GM12878 (cell line): ENCODE data around the gene SOS1. TPM values are rescaled to one million over a fixed set of nuclear protein-coding genes. Genes with fewer than 3 reads are reported as not detected.

Source experiments
- ATAC-seq: fragments of 200-7000 bp; cut with Tn5 transposase; 3 replicates; pipeline ENCODE4 v1.9.1; 2020; ENCODE audit warnings: mild to moderate bottlenecking, moderate library complexity
- BruUV-seq: library from RNA; stranded (reverse); fragments of 400-500 nt; replicated peaks from 2 replicates; lab custom pipeline; 2021; lab: Mats Ljungman, UMichigan
- CTCF ChIA-PET: fragments of 300-600 bp; sonication (Branson Sonifier 250); formaldehyde crosslinking; extraction: SDS; loops from one replicate; lab custom pipeline; 2021; ENCODE audit warnings: inconsistent platforms; lab: Yijun Ruan, JAX
- POLR2A ChIA-PET: fragments of 350-600 bp; formaldehyde crosslinking; extraction: SDS; loops from one replicate; lab custom pipeline; 2021; ENCODE audit warnings: inconsistent platforms; lab: Charles Lee
- RAD21 ChIA-PET: fragments of 300-600 bp; sonication (Branson Sonifier 250); formaldehyde crosslinking; loops from one replicate; lab custom pipeline; 2023; ENCODE audit warnings: antibody characterized with exemption; ENCODE audit not compliant: unreplicated experiment; lab: Charles Lee
- SMC1A ChIA-PET: fragments of 300-600 bp; sonication (Branson Sonifier 250); formaldehyde crosslinking; loops from one replicate; lab custom pipeline; 2023; ENCODE audit not compliant: unreplicated experiment, uncharacterized antibody; lab: Charles Lee
- DNase-seq: peaks from one replicate; pipeline ENCODE4 v3.0.0-alpha.2; 2011; ENCODE audit warnings: low read depth, low spot score
- FAIRE-seq: peaks from 3 replicates; lab custom pipeline; 2011; peaks lifted over from hg19 to GRCh38; lab: Jason Lieb, UNC
- H2AFZ ChIP-seq: 2 replicates; pipeline ENCODE4 v1.6.0; 2011; ENCODE audit warnings: low read depth, low read length, control low read depth; ENCODE audit not compliant: control insufficient read depth
- H3K27ac ChIP-seq: 2 replicates; pipeline ENCODE4 v1.5.1; 2011; ENCODE audit warnings: control low read depth; ENCODE audit not compliant: control insufficient read depth, insufficient read depth
- H3K27me3 ChIP-seq, 2 experiments: replicated peaks in 1 of 2; 2 replicates each; pipeline versions ENCODE4 v1.6.0 to v1.6.1; 2011; ENCODE audit warnings: low read length in 1 of 2; ENCODE audit not compliant: control insufficient read depth in 2 of 2, insufficient read depth in 2 of 2
- H3K36me3 ChIP-seq, 2 experiments: 2 replicates each; pipeline ENCODE4 v1.5.1; 2011; ENCODE audit warnings: low read length in 1 of 2; ENCODE audit not compliant: control insufficient read depth in 2 of 2, insufficient read depth in 2 of 2
- H3K4me1 ChIP-seq: 2 replicates; pipeline ENCODE4 v1.6.1; 2011; ENCODE audit warnings: mild to moderate bottlenecking, low read length, moderate library complexity, mixed read lengths; ENCODE audit not compliant: control insufficient read depth, insufficient read depth
- H3K4me2 ChIP-seq: 2 replicates; pipeline ENCODE4 v1.6.0; 2011; ENCODE audit warnings: control low read depth; ENCODE audit not compliant: control insufficient read depth, insufficient read depth
- H3K4me3 ChIP-seq: fragments of 200-600 bp; sonication (generic); 2 replicates; pipeline ENCODE4 v1.5.1; 2016
- H3K79me2 ChIP-seq: 2 replicates; pipeline ENCODE4 v1.6.0; 2011; ENCODE audit warnings: low read length; ENCODE audit not compliant: control insufficient read depth, insufficient read depth
- H3K9ac ChIP-seq: 2 replicates; pipeline ENCODE4 v1.8.0; 2011; ENCODE audit warnings: low read length, control low read depth, mixed read lengths; ENCODE audit not compliant: control insufficient read depth, insufficient read depth
- H3K9me3 ChIP-seq: replicated peaks from 3 replicates; pipeline ENCODE4 v1.5.1; 2011; ENCODE audit warnings: mild to moderate bottlenecking, low read length; ENCODE audit not compliant: control insufficient read depth, insufficient read depth
- H4K20me1 ChIP-seq: 2 replicates; pipeline ENCODE4 v1.6.0; 2011; ENCODE audit not compliant: control insufficient read depth, insufficient read depth
- BCL11A ChIP-seq: IDR thresholded peaks from 2 replicates; pipeline ENCODE4 v1.6.1; 2011; ENCODE audit warnings: low read depth, low read length
- GABPA ChIP-seq: IDR thresholded peaks from 2 replicates; pipeline ENCODE4 v1.6.1; 2014; ENCODE audit warnings: antibody characterized with exemption, low read depth, mild to moderate bottlenecking, inconsistent platforms
- IRF4 ChIP-seq: IDR thresholded peaks from 2 replicates; pipeline ENCODE4 v1.6.1; 2011; ENCODE audit warnings: low read depth, low read length
- MYC ChIP-seq: IDR thresholded peaks from 2 replicates; pipeline ENCODE4 v1.6.1; 2011; ENCODE audit warnings: mild to moderate bottlenecking, low read length, moderate library complexity, inconsistent platforms; ENCODE audit not compliant: insufficient read depth, insufficient replicate concordance, insufficient read length, severe bottlenecking
- PAX8 ChIP-seq: fragments of 450-650 bp; IDR thresholded peaks from 2 replicates; pipeline ENCODE4 v1.6.1; 2017; ENCODE audit warnings: mild to moderate bottlenecking, moderate library complexity
- SMAD5 ChIP-seq: IDR thresholded peaks from 2 replicates; pipeline ENCODE4 v1.6.1; 2016; ENCODE audit warnings: antibody characterized with exemption, low read depth
- SMARCA5 ChIP-seq: fragments of 450-650 bp; IDR thresholded peaks from 2 replicates; pipeline ENCODE4 v1.6.1; 2017; ENCODE audit warnings: mild to moderate bottlenecking
- STAT3 ChIP-seq: IDR thresholded peaks from 2 replicates; pipeline ENCODE4 v1.6.1; 2011; ENCODE audit warnings: low read depth, low read length, improper control_type of control experiment
- SUPT20H ChIP-seq: IDR thresholded peaks from 2 replicates; pipeline ENCODE4 v1.6.1; 2011; ENCODE audit warnings: low read depth, mild to moderate bottlenecking, low read length, moderate library complexity, borderline replicate concordance; ENCODE audit not compliant: control insufficient read depth
- SUZ12 ChIP-seq: fragments of 200-600 bp; sonication (generic); IDR thresholded peaks from one replicate; pipeline ENCODE4 v1.6.1; 2018; ENCODE audit warnings: antibody characterized with exemption, mild to moderate bottlenecking; ENCODE audit not compliant: unreplicated experiment
- WRNIP1 ChIP-seq: IDR thresholded peaks from 2 replicates; pipeline ENCODE4 v1.6.1; 2011; ENCODE audit warnings: low read depth, low read length, improper control_type of control experiment, borderline replicate concordance
- ZBED1 ChIP-seq: IDR thresholded peaks from 2 replicates; pipeline ENCODE4 v1.6.1; 2016; ENCODE audit warnings: borderline replicate concordance
- ZBTB11 ChIP-seq: fragments of 450-650 bp; formaldehyde crosslinking; IDR thresholded peaks from 2 replicates; pipeline ENCODE4 v1.5.0; 2022; ENCODE audit warnings: mild to moderate bottlenecking, missing genetic modification characterization
- WGBS: methylation state at CpG from one replicate; pipeline ENCODE4 v1.1.6; 2016; ENCODE audit warnings: low lambda C conversion rate; ENCODE audit not compliant: insufficient replicate concordance, insufficient coverage; ENCODE audit errors: missing lambda C conversion rate; 5-methylcytosine and 5-hydroxymethylcytosine counted together
- in situ Hi-C: fragments of 300-500 bp; cut with MboI; formaldehyde crosslinking; loops from 9 replicates; pipeline ENCODE4 v1.14.3; 2018; ENCODE audit warnings: mixed read lengths
- intact Hi-C: fragments of 100-400 bp; cut with micrococcal nuclease; formaldehyde crosslinking; loops from one replicate; pipeline ENCODE4 v1.14.2; 2022; ENCODE audit not compliant: unreplicated experiment
- polyA plus RNA-seq, 11 experiments: library from polyadenylated mRNA; depleted of rRNA in 4 of 11; unstranded in 6 of 11; stranded (reverse) in 5 of 11; fragments of >200 nt; fragmentation: Nextera tagmentation in 4 of 11; fragmentation: Illumina TruSeq in 1 of 11; extraction: Ambion mirVana in 4 of 11; extraction: Trizol in 1 of 11; gene quantifications; 1 replicate in 1 of 11; 2 replicates in 10 of 11; pipeline versions ENCODE4 v1.2.1 to v1.2.3, GENCODE V29; 2011 to 2016; ENCODE audit warnings: inconsistent platforms in 2 of 11, missing spikeins in 2 of 11, low read depth in 1 of 11
- total RNA-seq, 4 experiments: library from RNA; depleted of rRNA in 3 of 4; stranded (reverse); fragments of >200 nt in 3 of 4; fragmentation: Illumina TruSeq in 1 of 4; extraction: Trizol in 1 of 4; gene quantifications; 2 replicates each; pipeline versions ENCODE4 v1.2.1 to v1.2.3, GENCODE V29; 2013 to 2021
- TF ChIP-seq, protein P1 (sequence below): fragments of 450-650 bp; IDR thresholded peaks from 2 replicates; pipeline ENCODE4 v1.6.1; 2017; ENCODE audit warnings: borderline replicate concordance
- TF ChIP-seq, protein P2 (sequence below): fragments of 450-650 bp; IDR thresholded peaks from 2 replicates; pipeline ENCODE4 v1.6.1; 2017; ENCODE audit warnings: antibody characterized with exemption, mild to moderate bottlenecking, moderate library complexity

Gene SOS1
- total and polyA plus RNA-seq, 10 of the 15 experiments (the other 5 are each of a cell fraction or from before 2014, with no cell fraction given) = 2.1 to 24.1 (median 8.5) TPM

DNA sequence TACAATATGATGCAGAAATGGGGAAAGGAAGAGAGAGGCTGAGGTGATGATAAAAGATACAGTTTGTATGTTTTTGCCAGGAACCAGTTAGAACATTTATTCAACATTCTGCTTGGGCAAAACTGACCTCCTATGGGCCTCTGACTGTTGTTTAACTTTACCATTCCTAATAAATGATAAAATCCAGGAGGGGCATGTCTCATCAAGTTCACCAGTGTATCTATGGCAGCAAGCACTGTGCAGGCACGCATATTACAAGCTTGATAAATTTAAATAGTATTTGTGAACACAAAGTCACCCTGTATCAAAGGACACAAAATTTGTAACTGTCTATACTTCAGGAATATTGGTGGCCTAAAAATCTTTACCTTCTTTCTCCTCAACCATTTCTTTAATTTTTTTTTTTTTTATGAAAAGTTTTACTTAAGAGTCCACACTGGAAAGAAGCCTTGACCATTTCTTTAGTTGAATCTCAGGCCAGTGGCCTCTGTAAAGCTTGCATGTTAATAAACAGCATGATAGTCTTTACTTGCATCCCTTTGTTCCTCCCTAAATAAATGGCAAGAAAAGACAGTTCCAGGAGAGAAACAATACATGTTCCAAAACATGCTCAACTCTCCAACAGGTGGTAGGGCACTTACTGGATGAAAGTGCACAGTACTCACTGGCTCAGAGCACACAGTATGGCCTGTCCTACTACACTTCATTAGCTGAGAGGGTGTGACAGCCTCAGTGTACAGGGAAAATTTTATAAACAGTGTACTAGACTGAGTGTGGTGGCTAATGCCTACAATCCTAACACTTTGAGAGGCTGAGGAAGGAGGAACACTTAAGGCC, 52.3 kb downstream of the SOS1 start:
- POLR2A ChIA-PET = no interaction called here
- Histone ChIP-seq H3K27me3 (no peaks in the 10 kb centered on the region), H3K4me1 (no peaks in the 10 kb centered on the region), H2AFZ (no peak overlapping the region), H4K20me1 (no peaks in the 10 kb centered on the region; the same call in 1 of the 2 replicates), H3K4me3 (no peak overlapping the region), H3K4me2 (no peak overlapping the region), H3K27ac (no peak overlapping the region), H3K9ac (no peak overlapping the region), H3K9me3 (no peaks in the 10 kb centered on the region), H3K36me3 (peaks cover 0 to 2% of the 10 kb centered on the region in 2 experiments; a peak in 2 of 4 replicates), H3K79me2 (no peaks in the 10 kb centered on the region; the same call in 1 of the 2 replicates)
- RAD21 ChIA-PET = interaction anchor here (1.2 to 2.2 kb wide), 5 partner anchors 10 to 161 kb away, joined by 3 to 6 read pairs (median 5); no protein-coding TSS in a partner anchor
- FAIRE-seq = no peak
- DNase-seq = no peak
- in situ Hi-C loops = loop anchor here (25.0 kb wide), 1 partner anchor 669 kb away; no protein-coding TSS in a partner anchor
- intact Hi-C loops = loop anchor here (5.0 kb wide), 1 partner anchor 664 kb away; no protein-coding TSS in a partner anchor
- BruUV-seq = no TSS peak
- CTCF ChIA-PET = interaction anchor here (1.0 to 2.5 kb wide), 4 partner anchors 10 to 161 kb away, joined by 3 to 13 read pairs (median 5); no protein-coding TSS in a partner anchor
- 95% methylated on average over 1 of the region's 1 CpG for WGBS
- ATAC-seq = no peak
- SMC1A ChIA-PET = interaction anchor here (0.7 to 1.1 kb wide), 3 partner anchors 28 to 161 kb away, joined by 3 to 5 read pairs (median 3); no protein-coding TSS in a partner anchor
- TF ChIP-seq SMAD5 = no peak
- TF ChIP-seq BCL11A = no peak
- TF ChIP-seq SUZ12 = no peak
- no peak for TF ChIP-seq SUPT20H
- no peak for TF ChIP-seq SMARCA5
- TF ChIP-seq IRF4 = no peak
- TF ChIP-seq ZBED1 = no peak
- TF ChIP-seq MYC = no peak
- no peak for TF ChIP-seq WRNIP1
- TF ChIP-seq STAT3 = no peak
- TF ChIP-seq, protein P1, sequence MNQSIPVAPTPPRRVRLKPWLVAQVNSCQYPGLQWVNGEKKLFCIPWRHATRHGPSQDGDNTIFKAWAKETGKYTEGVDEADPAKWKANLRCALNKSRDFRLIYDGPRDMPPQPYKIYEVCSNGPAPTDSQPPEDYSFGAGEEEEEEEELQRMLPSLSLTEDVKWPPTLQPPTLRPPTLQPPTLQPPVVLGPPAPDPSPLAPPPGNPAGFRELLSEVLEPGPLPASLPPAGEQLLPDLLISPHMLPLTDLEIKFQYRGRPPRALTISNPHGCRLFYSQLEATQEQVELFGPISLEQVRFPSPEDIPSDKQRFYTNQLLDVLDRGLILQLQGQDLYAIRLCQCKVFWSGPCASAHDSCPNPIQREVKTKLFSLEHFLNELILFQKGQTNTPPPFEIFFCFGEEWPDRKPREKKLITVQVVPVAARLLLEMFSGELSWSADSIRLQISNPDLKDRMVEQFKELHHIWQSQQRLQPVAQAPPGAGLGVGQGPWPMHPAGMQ = no peak
- TF ChIP-seq, protein P2, sequence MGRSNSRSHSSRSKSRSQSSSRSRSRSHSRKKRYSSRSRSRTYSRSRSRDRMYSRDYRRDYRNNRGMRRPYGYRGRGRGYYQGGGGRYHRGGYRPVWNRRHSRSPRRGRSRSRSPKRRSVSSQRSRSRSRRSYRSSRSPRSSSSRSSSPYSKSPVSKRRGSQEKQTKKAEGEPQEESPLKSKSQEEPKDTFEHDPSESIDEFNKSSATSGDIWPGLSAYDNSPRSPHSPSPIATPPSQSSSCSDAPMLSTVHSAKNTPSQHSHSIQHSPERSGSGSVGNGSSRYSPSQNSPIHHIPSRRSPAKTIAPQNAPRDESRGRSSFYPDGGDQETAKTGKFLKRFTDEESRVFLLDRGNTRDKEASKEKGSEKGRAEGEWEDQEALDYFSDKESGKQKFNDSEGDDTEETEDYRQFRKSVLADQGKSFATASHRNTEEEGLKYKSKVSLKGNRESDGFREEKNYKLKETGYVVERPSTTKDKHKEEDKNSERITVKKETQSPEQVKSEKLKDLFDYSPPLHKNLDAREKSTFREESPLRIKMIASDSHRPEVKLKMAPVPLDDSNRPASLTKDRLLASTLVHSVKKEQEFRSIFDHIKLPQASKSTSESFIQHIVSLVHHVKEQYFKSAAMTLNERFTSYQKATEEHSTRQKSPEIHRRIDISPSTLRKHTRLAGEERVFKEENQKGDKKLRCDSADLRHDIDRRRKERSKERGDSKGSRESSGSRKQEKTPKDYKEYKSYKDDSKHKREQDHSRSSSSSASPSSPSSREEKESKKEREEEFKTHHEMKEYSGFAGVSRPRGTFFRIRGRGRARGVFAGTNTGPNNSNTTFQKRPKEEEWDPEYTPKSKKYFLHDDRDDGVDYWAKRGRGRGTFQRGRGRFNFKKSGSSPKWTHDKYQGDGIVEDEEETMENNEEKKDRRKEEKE = no peak
- no peak for TF ChIP-seq ZBTB11 (CRISPR knock-in tag)
- no peak for TF ChIP-seq PAX8
- no peak for TF ChIP-seq GABPA
